Liver (tissue), 9 donors: ENCODE results near the gene LRRK1. TPM values are rescaled to one million over a fixed set of nuclear protein-coding genes. Genes with fewer than 3 reads are reported as not detected.

Source experiments
- DNase-seq: peaks from one replicate; pipeline ENCODE4 v3.0.0-alpha.2; 2017; ENCODE audit warnings: low spot score
- H3K27ac ChIP-seq, 2 donors: one replicate each; pipeline ENCODE4 v1.7.0; 2013; ENCODE audit warnings: inconsistent platforms in 2 of 2, low read length in 2 of 2, control low read depth in 1 of 2, low read depth in 1 of 2, mild to moderate bottlenecking in 1 of 2
- H3K27me3 ChIP-seq, 4 donors: one replicate each; pipeline versions ENCODE4 v1.6.1 to v1.7.0; 2013; ENCODE audit warnings: low read length in 3 of 4, inconsistent platforms in 1 of 4, mild to moderate bottlenecking in 1 of 4, moderate library complexity in 1 of 4; ENCODE audit not compliant: control insufficient read depth in 4 of 4, insufficient read depth in 4 of 4
- H3K36me3 ChIP-seq, 4 donors: one replicate each; pipeline versions ENCODE4 v1.6.1 to v1.7.0; 2013; ENCODE audit warnings: low read length in 3 of 4, mild to moderate bottlenecking in 3 of 4, low read depth in 1 of 4, moderate library complexity in 1 of 4; ENCODE audit not compliant: control insufficient read depth in 4 of 4, insufficient read depth in 3 of 4
- H3K4me1 ChIP-seq, 4 donors: one replicate each; pipeline versions ENCODE4 v1.6.1 to v1.7.0; 2013; ENCODE audit warnings: low read length in 3 of 4, mild to moderate bottlenecking in 3 of 4, moderate library complexity in 1 of 4; ENCODE audit not compliant: control insufficient read depth in 4 of 4, insufficient read depth in 4 of 4
- H3K4me3 ChIP-seq, 3 donors: one replicate each; pipeline versions ENCODE4 v1.6.1 to v1.7.0; 2013; ENCODE audit warnings: low read length in 3 of 3, control low read depth in 1 of 3, low read depth in 1 of 3, mild to moderate bottlenecking in 1 of 3
- H3K9ac ChIP-seq, 2 donors: one replicate each; pipeline ENCODE4 v1.7.0; 2013; ENCODE audit warnings: low read length in 2 of 2, mild to moderate bottlenecking in 2 of 2, moderate library complexity in 2 of 2, control low read depth in 1 of 2, low read depth in 1 of 2
- H3K9me3 ChIP-seq, 4 donors: one replicate each; pipeline versions ENCODE4 v1.6.1 to v1.7.0; 2013; ENCODE audit warnings: low read length in 3 of 4; ENCODE audit not compliant: control insufficient read depth in 4 of 4
- ATF3 ChIP-seq: IDR thresholded peaks from 2 replicates; pipeline ENCODE4 v1.6.1; 2016; ENCODE audit warnings: antibody characterized with exemption
- CTCF ChIP-seq: fragments of 150-350 bp; IDR thresholded peaks from 2 replicates; pipeline ENCODE4 v1.5.1; 2017; ENCODE audit warnings: improper control_type of control experiment, low read depth, low read length; ENCODE audit not compliant: missing input control
- EGR1 ChIP-seq, 2 donors: IDR thresholded peaks; 2 replicates each; pipeline ENCODE4 v1.6.1; 2016 to 2018; ENCODE audit warnings: antibody characterized with exemption in 2 of 2, low read depth in 2 of 2
- FOXA1 ChIP-seq: IDR thresholded peaks from 2 replicates; pipeline ENCODE4 v1.6.1; 2016; ENCODE audit warnings: antibody characterized with exemption
- FOXA2 ChIP-seq: IDR thresholded peaks from 2 replicates; pipeline ENCODE4 v1.6.1; 2016; ENCODE audit warnings: antibody characterized with exemption
- HNF4G ChIP-seq: IDR thresholded peaks from 2 replicates; pipeline ENCODE4 v1.6.1; 2016; ENCODE audit warnings: antibody characterized with exemption
- MAX ChIP-seq: IDR thresholded peaks from 2 replicates; pipeline ENCODE4 v1.6.1; 2016; ENCODE audit warnings: antibody characterized with exemption
- NR2F2 ChIP-seq: IDR thresholded peaks from 2 replicates; pipeline ENCODE4 v1.6.1; 2016; ENCODE audit warnings: antibody characterized with exemption
- RAD21 ChIP-seq, 2 donors: IDR thresholded peaks; 2 replicates each; pipeline ENCODE4 v1.6.1; 2016; ENCODE audit warnings: antibody characterized with exemption in 2 of 2, mild to moderate bottlenecking in 2 of 2
- REST ChIP-seq: IDR thresholded peaks from 2 replicates; pipeline ENCODE4 v1.6.1; 2016; ENCODE audit warnings: antibody characterized with exemption, mild to moderate bottlenecking
- RXRA ChIP-seq, 2 donors: IDR thresholded peaks; 2 replicates each; pipeline ENCODE4 v1.6.1; 2017 to 2018; ENCODE audit warnings: antibody characterized with exemption in 2 of 2, mild to moderate bottlenecking in 1 of 2
- SP1 ChIP-seq: IDR thresholded peaks from 2 replicates; pipeline ENCODE4 v1.6.1; 2018; ENCODE audit warnings: antibody characterized with exemption, mild to moderate bottlenecking
- TAF1 ChIP-seq: conservative IDR thresholded peaks from 2 replicates; pipeline ENCODE4 v1.6.1; 2016; ENCODE audit warnings: antibody characterized with exemption, mild to moderate bottlenecking
- YY1 ChIP-seq: IDR thresholded peaks from 2 replicates; pipeline ENCODE4 v1.6.1; 2016; ENCODE audit warnings: antibody characterized with exemption, mild to moderate bottlenecking
- ZBTB33 ChIP-seq: IDR thresholded peaks from 2 replicates; pipeline ENCODE4 v1.6.1; 2016; ENCODE audit warnings: antibody characterized with exemption
- WGBS: extraction: QIAGEN DNeasy Blood & Tissue Kit; methylation state at CpG from one replicate; pipeline ENCODE4 v1.1.7; 2013; 5-methylcytosine and 5-hydroxymethylcytosine counted together
- polyA plus RNA-seq, 2 donors: library from polyadenylated mRNA; stranded (reverse) in 1 of 2; unstranded in 1 of 2; fragments of 200-250 nt in 1 of 2; fragments of >200 nt in 1 of 2; fragmentation: Nextera tagmentation in 1 of 2; extraction: Ambion mirVana in 1 of 2; gene quantifications; one replicate each; pipeline versions ENCODE4 v1.2.1 to v1.2.3, GENCODE V29; 2013 to 2015
- total RNA-seq, 2 donors: library from RNA; depleted of rRNA; stranded (reverse); fragments of >200 nt; gene quantifications; one replicate each; pipeline ENCODE4 v1.2.3, GENCODE V29; 2014
- donor health status: healthy.
- donor health status: healthy.
- donor health status: healthy.
- donor health status: healthy.
- donor health status: healthy.

The LRRK1 gene
- total and polyA plus RNA-seq, 4 donors = 1.2 to 4.4 (median 2.7) TPM

- TF ChIP-seq REST (no peak), ATF3 (no peak), HNF4G (no peak), TAF1 (no peak), RXRA (IDR thresholded peaks at IDR 0.05) (no peak)
Observed at GRCh38 chr15:100893964-100894295, 25.2 kb upstream of the LRRK1 start (continued).

GRCh38 chr15:100895721-100896120, 23.4 kb upstream of the LRRK1 start:
- Histone ChIP-seq H3K9me3 (no peaks in the 10 kb centered on the region), H3K27me3 (peaks cover 0 to 3% (median under 1%) of the 10 kb centered on the region in 4 donors), H3K27ac (no peak overlapping the region), H3K36me3 (no peaks in the 10 kb centered on the region), H3K4me3 (no peak overlapping the region), H3K9ac (no peak overlapping the region), H3K4me1 (no peaks in the 10 kb centered on the region)
- no peak for TF ChIP-seq MAX
- no peak for TF ChIP-seq SP1
- no peak for DNase-seq
- WGBS = 87% methylated on average over 13 of the region's 13 CpGs

- Histone ChIP-seq H3K27me3 (peaks cover 0 to 3% (median under 1%) of the 10 kb centered on the region in 4 donors), H3K9me3 (no peaks in the 10 kb centered on the region), H3K4me3 (no peak overlapping the region), H3K36me3 (no peaks in the 10 kb centered on the region), H3K4me1 (no peaks in the 10 kb centered on the region), H3K27ac (no peak overlapping the region), H3K9ac (no peak overlapping the region)
- TF ChIP-seq NR2F2 = no peak
- TF ChIP-seq MAX = no peak
- TF ChIP-seq EGR1 (IDR thresholded peaks at IDR 0.05; ENCODE audit: low read depth in 2 of 2) = no peak
- TF ChIP-seq YY1 = no peak
- TF ChIP-seq FOXA1 = no peak
- no peak for TF ChIP-seq SP1
- no peak for TF ChIP-seq ZBTB33
- TF ChIP-seq FOXA2 = no peak
- TF ChIP-seq ATF3 = no peak
- no peak for TF ChIP-seq CTCF
- no peak for TF ChIP-seq RAD21 (IDR thresholded peaks at IDR 0.05)
- TF ChIP-seq HNF4G = no peak
- 70% methylated on average over 26 of the region's 26 CpGs for WGBS
- no peak for DNase-seq
Observed at GRCh38 chr15:100897221-100898151, 21.7 kb upstream of the LRRK1 start.
